ENCODE results near the gene CLECL1.
"Not testable (repeated sequence)": the region's sequence is repeated elsewhere in the genome, so short reads cannot be mapped to it uniquely, and the experiment has no call there.

The CLECL1 gene

DNA sequence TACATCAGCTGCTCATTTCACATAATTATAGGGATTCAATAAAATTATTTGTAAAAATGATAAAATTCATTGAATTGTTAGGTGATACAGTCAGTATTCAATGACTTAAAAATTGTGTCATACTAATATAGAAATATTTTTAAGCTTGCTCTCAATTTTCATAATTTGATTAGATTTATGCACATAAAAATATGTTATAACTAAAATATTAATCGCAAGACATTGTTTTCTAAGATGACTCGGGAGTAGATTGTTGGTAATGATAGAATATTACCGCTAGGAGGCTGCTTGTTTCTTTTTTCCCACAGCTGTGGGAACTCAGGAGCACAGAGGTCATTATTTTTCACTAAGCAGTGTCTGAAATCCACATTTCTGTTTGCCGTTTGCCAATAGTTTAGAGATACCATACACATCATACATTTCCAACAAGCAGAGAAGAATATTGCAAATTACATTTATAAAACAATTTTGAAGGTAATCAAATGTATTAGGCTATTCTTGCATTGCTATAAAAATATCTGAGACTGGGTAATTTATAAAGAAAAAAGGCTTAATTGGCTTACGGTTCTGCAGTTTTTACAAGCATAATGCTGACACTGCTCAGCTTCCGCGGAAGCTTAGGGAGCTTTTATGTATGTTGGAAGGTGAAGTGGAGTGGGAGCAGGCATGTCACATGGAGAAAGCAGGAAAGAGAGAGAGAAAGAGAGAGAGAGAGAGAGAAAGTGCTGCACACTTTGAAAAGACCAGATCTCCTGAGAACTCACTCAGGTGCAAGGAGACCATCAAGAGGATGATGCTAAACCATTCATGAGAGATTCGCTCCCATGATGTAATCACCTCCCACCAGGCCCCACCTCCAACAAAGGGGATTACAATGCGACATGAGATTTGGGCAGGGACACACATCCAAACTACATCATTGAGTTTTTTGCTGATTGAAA, 18.6 kb upstream of the CLECL1 start:
- DNase-seq = no peak

DNA sequence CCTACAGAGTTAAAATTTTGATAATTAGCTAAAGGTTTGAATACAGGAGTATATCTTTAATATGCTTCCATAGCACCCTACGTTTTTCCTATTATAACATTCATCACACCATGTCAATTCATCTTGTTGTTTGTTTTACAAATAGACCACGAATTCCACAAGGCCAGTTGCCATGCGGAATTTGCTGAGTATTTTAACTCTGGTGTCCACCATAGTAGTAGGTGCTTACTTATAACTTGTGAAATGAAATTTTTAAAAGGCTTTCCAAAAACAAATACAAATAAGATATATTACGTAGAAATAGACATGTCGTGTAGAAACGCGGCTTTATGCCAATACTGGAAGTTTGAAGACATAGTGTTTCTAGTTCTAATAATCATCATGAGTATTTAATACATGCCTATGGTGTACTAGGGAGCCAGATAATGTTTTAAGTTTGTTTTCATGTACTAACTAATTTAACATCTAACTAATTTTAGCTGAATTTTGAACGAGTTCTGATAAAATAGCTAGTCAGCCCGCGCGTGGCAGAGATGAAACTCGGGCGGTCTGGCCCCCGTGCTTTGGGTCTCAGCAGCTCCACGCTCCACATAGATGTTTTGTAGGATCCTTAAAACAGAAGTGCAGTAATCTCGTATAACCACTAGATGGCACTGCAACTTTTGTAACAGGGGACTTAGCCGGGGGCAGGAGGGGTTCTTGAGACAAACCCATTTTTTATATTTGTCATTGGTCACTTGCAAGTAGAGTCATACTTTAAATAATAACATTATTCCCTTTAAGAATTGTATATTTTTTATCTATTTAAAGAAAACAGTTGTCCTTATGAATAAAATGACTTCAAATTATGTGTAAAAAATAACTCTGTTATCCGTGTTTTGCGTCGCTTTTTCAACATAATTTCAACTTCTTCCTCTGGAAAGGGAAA, 17.6 kb upstream of the CLECL1 start:
- peak; percentile 7 for DNase-seq

DNA sequence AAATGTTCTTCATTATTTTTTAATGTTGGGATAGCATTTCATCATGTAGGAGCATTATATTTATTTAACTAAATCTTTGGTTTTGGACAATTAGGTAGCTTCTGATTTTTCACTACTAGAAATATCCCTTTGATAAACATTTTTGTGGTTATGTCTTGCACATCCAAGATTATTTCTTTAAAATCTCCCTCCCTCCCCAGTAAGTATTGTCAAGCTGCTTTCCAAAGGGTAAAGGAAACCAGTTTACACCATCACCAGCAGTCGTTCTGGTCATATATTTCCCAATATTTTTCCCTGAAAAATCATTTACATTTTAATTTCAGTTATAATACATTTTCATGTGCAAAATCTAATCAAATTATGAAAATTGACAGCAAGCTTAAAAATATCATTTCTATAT, 16.7 kb upstream of the CLECL1 start:
- DNase-seq = no peak

DNA sequence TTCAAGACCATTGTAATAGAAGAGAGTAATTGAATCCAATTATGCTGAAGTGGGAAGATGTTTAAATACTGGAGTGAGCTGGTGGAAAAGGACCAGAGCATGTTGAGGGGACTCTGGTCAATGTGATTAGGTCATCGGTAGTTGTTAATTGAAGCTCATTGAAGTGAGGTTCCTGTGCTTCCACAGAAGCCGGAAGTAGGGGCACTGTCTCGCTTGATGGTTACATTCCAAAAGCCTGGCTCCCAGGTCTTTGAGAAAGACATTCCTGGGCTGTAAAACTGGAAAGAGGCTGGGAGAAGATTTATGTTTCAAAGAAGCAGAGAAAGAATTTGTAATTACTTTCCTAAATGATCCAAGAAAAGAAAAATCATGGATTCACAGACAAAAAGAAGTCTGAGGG, 12.3 kb upstream of the CLECL1 start:
- DNase-seq = no peak

DNA sequence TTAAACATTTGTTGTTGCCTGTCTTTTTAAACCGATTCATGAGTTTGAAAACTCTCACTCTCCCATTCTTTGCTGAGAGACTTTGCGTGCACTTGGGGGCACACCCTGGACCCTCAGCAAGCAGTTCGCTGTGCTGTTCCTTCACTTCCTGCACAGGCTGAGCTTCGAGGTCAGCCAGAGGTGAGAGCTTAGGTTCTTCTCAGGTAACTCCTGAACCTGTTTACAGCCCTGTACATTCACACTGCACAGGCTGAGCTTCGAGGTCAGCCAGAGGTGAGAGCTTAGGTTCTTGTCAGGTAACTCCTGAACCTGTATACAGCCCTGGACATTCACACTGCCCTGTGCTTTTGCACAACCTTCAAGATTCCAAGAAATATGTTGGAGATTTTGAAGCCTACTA, 9.8 kb upstream of the CLECL1 start:
- no peak for DNase-seq

DNA sequence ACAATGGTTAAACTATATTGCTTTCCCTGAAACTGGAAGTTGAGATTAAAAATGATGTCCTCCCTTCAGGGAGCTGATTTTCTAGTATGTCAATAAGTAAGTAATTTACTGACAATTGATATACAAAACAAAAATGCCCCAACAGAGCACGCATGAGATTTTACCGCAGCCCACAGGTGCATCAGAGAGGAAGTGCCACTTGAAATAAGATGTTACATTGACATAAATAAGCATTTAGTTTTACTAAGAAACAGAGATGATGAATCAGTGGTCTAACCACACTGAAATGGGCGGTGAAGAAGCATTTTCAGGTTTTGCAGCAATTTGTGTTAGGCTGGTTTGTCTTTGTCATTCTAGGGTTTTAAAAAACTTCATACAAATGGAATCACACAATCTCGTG, 8.8 kb upstream of the CLECL1 start:
- no peak for DNase-seq

DNA sequence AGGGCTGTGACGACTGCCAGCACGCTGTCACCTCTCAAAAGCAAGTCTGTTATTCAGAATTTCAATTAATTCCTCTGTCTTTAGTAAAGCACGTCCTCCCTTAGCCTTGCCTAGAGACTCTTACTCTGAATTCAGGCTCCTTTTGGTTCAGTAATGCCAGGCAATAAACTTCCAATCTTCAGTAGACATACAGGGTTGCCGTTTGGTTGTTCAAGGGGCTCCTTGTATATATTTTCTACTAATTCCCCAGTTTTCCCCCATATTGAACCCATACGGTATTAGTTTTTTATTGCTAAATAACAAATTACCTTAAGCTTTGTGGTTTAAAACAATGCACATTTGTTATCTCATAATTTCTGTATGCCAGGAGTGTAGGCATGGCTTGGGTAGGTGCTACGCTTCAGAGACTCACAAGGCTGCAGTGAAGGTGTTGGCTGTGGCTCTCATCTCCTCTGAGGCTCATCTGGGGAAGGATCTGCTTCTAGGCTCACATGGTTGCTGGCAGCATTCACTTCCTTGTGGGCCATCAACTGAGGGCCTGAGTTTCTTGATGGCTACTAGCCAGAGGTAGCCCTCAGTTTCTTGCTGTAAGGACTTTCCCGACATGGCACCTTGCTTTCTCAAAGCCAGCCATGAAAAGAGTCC, 7.3 kb upstream of the CLECL1 start:
- no peak for DNase-seq

DNA sequence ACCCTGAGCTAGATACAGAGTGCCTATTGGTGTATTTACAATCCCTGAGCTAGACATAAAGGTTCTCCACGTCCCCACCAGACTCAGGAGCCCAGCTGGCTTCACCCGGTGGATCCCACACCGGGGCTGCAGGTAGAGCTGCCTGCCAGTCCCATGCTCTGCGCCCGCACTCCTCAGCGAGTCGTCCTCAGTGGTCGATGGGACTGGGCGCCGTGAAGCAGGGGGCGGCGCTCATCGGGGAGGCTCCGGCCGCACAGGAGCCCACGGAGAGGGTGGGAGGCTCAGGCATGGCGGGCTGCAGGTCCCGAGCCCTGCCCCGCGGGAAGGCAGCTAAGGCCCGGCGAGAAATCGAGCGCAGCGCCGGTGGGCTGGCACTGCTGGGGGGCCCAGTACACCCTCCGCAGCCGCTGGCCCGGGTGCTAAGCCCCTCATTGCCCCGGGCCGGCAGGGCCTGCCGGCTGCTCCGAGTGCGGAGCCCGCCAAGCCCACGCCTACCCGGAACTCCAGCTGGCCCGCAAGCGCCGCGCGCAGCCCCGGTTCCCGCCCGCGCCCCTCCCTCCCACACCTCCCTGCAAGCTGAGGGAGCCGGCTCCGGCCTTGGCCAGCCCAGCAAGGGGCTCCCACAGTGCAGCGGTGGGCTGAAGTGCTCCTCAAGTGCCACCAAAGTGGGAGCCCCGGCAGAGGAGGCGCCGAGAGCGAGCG, 6.7 kb upstream of the CLECL1 start:
- DNase-seq = not testable (repeated sequence)

DNA sequence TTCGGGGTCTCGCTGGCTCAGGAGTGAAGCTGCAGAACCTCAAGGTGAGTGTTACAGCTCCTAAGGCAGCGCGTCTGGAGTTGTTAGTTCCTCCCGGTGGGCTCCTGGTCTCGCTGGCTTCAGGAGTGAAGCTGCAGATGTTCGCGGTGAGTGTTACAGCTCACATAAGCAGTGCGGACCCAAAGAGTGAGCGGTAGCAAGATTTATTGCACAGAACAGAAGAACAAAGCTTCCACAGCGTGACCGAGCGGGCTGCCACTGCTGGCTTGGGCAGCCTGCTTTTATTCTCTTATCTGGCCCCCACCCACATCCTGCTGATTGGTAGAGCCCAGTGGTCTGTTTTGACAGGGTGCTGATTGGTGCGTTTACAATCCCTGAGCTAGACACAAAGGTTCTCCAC, 6.0 kb upstream of the CLECL1 start:
- DNase-seq = not testable (repeated sequence)

DNA sequence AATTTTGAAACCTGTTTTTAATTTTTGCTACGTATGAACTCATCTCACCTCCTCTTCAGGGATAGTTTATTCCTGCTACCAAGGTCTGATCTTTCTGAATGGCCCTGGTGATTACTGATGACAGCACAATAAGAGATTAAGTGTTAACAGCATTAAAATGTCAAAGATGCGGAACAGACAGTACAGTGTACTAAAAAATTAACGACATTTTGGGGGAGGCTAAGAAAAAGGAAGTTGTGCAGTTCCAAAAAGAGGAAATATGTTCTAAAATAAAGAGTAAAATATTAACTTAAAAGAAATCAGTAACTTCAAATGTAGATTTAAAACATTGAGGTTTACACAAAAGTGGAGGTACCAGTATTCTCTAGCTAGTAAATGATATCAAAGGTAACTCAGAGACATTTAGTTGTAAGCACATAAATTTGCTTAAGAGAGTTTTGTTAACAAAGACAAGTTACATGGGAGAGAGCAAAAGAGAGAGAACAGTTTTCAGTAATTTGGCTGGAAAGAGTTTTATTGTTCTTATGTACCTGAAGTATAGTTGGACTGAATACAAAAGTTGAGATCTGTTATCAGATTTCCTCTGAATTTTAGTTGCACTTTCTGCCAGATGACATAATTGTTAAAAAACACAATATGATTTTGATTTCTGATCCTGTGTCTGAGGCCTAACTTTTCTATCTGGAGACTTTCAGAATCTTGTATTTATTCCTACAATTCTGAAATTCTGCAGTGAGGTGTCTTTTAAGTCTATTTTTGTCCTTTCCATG, 4.2 kb upstream of the CLECL1 start:
- DNase-seq = no peak

DNA sequence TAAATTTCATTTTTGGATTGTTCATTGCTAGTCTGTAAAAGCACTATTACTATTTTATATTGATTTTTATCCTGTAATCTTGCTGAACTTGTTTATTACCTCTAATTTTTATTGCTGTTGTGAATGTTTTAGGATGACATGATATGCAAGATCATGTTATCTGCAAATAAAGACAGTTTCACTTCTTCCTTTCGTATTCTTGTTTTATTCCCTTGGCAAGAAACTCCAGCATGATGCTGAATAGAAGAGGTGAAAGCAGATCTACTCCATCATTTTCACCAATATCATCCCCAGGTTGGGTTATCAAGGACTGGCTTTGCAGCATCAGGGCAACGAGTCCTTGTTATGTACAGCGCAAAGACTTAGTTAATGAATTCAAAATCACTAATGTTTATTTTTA, 2.7 kb upstream of the CLECL1 start:
- no peak for DNase-seq

DNA sequence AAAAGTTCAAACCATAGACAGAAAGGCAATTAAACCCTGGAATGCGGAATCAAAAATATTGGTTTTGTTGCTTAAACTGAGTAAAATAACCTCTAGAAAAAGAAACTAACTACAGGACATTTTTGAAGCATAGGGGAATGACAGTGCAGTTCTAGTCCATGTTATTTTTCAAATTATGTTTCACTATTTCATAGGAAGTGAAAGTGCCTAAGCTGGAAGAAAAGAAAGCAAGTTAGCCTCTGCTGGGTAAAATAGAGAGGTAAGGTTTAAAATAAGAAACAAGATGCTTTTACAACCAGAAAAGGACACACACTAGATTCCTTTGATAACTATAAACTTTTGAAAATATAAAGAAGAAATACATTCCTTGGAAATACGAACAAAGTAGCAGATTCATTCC, 1.1 kb downstream of the CLECL1 start:
- DNase-seq = no peak

DNA sequence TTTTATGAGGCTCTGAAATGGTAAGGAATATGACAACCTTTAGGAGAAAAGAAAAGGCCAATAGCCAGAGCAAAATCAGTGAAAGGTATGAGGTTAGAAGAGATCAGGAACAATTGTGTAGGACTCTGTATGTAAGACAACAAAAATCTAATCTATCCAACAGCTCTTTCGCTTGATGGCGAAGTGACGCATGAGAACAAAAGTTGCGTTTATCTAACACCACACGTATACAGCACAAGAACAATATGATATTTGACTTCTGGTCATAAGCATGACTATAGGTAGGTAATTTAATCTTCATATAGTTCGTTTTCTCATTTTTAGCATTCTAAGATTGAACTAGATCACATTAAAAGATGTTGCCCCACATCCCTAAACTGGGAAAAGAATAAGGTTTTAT, 1.5 kb downstream of the CLECL1 start:
- DNase-seq = no peak

DNA sequence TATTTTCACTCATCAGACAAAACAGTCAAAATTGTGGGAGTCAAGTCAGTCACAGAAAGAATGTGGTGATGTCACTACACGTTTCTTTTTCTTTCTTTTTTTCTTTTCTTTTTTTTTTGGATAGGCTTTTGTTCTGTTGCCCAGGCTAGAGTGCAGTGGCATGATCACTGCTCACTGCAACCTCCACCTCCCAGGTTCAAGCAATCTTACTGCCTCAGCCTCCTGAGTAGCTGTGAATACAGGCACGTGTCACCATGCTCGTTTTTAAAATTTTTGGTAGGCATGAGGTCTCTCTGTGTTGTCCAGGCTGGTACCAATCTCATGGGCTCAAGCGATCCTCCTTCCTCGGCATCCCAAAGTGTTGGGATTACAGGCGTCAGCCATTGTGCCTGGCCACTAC, 2.3 kb downstream of the CLECL1 start:
- no peak for DNase-seq

DNA sequence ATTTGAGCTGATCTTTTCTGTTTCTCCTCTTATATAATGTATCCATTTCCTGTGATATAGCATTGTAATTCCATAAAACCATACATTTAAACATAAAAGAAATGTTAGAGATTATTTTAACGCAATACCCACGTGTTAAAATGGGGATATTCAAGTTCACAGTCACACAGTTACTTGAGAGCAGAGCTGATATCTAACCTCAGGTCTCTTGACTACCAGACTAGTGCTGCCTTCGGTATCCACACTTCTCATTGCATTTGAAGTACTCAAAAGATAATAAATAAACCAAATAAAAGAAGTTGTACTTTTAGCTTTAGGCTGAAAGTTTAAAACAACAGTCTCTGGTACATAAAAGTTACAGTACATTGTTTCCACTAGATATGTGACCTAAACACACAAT, 2.9 kb downstream of the CLECL1 start:
- no peak for DNase-seq

DNA sequence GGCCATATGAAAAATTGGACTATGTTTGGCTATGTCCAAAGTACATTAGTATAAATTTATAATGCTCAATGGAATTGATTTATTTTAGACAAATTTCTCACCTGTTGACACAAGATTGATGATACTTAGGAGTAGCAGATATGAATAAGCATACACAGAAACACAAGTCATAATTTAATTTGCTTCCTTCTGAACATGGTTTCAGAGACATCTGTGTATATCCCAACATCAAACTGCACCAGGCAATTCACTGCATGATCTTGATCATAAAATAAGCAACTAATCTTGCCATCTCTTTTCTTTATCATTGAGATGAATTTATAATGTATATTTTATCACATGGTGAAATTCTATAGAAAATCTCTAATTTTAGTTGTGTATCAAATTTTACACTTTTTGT, 3.8 kb downstream of the CLECL1 start:
- DNase-seq = no peak

DNA sequence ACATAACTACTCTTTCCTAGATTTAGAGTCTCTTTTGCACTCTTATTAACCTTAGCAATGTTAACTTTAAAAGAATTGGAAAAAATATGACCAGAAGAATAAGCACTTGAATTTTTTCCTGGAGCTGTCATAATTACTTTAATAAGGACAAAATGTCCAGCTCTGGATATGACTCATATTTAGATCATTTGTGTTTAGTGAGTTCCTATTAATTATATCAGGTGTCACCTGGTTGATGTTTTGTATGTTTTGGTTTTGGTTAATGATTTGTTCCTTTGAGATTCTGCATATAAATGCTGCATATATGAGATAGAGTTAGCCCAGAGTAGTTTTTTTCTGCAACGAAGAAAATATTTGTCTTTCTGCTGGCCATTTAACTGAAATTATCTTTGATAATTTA, 5.1 kb downstream of the CLECL1 start:
- no peak for DNase-seq

DNA sequence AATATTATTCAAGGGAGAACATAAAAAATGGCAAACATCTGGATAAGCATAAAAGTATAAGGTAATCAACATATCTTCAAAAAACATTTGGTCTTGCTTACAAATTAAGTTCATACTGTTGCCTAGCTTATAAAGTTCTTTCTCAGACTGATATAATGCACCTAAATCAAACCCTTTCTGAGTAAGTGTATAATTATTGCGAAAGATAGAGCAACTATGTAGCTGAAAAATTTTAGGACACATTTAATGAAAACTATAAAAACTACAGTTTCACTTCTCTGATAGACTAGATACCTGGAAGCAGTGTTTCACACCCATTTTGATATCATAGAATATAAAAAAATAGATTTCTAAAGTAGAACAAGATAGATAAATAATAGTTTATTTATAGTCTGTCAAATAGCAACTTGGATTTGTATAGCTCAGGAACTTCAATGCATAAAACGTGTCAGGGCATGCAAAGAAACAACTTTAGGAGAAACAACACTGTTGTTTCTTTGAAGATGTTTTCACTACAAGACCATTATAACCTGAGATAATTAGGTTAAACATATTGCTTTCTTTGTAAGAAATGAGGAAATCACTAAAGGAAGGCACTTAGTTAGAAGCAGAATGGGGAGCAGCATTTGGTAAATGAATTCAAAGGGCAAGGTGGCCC, 7.6 kb downstream of the CLECL1 start:
- DNase-seq = no peak

DNA sequence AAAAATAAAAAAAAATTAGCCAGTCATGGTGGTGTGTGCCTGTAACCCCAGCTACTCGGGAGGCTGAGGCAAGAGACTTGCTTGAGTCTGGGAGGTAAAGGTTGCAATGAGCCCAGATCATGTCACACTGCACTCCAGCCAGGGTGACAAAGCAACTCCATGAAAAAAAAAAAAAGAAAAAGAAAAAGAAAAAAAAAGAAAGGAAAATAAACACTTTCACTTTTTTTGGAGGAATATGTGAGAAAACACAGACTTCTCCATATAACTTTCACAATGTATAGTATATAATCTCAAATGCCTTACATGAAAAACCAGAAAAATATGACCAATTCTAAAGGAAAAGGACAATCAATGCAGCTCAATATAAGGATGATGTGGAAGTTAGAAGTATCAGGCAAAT, 8.9 kb downstream of the CLECL1 start:
- no peak for DNase-seq

DNA sequence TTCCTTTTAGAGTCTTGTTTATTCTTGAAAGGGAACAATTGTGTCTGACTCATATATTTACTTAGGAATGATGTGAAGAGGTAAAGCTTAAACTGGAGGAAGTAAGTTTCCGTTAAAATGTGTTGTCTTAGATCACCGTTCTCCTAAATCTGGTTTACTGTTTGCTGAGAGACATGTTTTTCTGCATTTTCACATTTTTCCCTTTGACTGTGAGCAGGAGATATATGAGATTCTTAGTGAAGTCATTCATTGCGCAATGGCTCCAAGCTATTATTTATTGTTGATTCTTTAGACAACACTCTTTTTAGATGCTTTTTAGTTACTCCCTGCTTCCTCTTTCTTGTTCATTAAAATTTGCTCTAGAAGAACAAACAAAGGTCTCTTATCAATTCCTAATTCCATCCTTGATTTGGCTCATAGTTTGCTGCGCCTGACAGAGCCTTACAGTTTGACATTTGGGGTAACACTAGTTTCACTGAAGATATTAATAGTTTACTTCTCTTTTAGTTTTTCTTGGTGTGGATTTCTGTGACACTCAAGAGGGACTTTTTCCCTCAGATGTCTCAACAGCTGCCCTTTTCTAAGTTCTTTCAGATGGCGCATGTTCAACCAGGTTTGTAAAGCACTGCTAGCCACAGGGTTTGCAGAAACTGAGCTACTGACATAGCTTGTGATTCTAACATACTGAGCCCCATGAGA, 11.4 kb downstream of the CLECL1 start:
- DNase-seq = no peak

DNA sequence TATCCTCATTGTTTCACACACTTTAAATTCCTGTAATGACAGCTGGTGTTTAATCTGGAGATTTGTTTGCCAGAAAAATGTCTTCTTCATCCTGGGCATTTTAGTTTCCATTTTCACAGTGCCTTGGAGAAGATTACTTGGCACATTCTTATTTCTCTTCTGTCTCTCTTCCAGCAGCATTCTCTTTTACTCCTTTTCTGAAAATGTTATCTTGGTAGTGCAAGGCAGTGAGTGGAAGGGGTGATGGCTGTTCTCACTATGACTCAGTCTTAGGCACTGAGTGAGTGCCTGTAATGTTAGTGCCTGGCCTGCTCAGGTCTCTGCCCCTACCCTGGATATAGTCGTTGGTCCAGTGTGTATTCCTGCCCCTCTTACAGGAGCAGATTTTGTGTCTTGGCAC, 13.1 kb downstream of the CLECL1 start:
- no peak for DNase-seq

Data from NCI-H2081 treated with DMSO at 0.1 percent for 48 hours (cell line).